OCI-LY1 (cell line): ENCODE results near the gene UACA.
"Not testable (repeated sequence)": the region's sequence is repeated elsewhere in the genome, so short reads cannot be mapped to it uniquely, and the experiment has no call there.

Source experiments
- H2AFZ ChIP-seq: fragments of 200-600 bp; sonication (generic), shearing (Covaris generic); 2 replicates; pipeline ENCODE4 v1.6.0; 2014; ENCODE audit warnings: antibody characterized with exemption, mild to moderate bottlenecking, low read length
- H3F3A ChIP-seq: fragments of 200-600 bp; sonication (generic), shearing (Covaris generic); 2 replicates; pipeline ENCODE4 v1.6.0; 2014; ENCODE audit warnings: mild to moderate bottlenecking, antibody characterized with exemption, low read length, moderate library complexity; ENCODE audit not compliant: insufficient read depth
- H3K27ac ChIP-seq: fragments of 200-600 bp; sonication (generic); 2 replicates; pipeline ENCODE4 v1.5.1; 2014; ENCODE audit warnings: low read length, mixed run types, mild to moderate bottlenecking, low read depth; ENCODE audit not compliant: poor library complexity, severe bottlenecking
- H3K27me3 ChIP-seq: fragments of 200-600 bp; sonication (generic); 2 replicates; pipeline ENCODE4 v1.6.0; 2014; ENCODE audit warnings: antibody characterized with exemption, mild to moderate bottlenecking, low read length, moderate library complexity; ENCODE audit not compliant: insufficient read depth
- H3K36me3 ChIP-seq: fragments of 200-600 bp; sonication (generic); 2 replicates; pipeline ENCODE4 v1.6.1; 2014; ENCODE audit warnings: mild to moderate bottlenecking, antibody characterized with exemption, low read length, moderate library complexity, mixed read lengths; ENCODE audit not compliant: insufficient read depth
- H3K4me1 ChIP-seq: fragments of 200-600 bp; sonication (generic); 2 replicates; pipeline ENCODE4 v1.5.1; 2014; ENCODE audit warnings: mild to moderate bottlenecking, low read length, moderate library complexity; ENCODE audit not compliant: insufficient read depth, severe bottlenecking
- H3K4me2 ChIP-seq: fragments of 200-600 bp; sonication (generic), shearing (Covaris generic); 2 replicates; pipeline ENCODE4 v1.6.1; 2014; ENCODE audit warnings: low read length
- H3K4me3 ChIP-seq: fragments of 200-600 bp; sonication (generic); 2 replicates; pipeline ENCODE4 v1.5.1; 2014; ENCODE audit warnings: low read length, low read depth, mild to moderate bottlenecking, mixed read lengths; ENCODE audit not compliant: poor library complexity, severe bottlenecking
- H3K79me2 ChIP-seq: fragments of 200-600 bp; shearing (Covaris generic); 2 replicates; pipeline ENCODE4 v1.6.1; 2016; ENCODE audit warnings: mixed run types, low read length, mixed read lengths; ENCODE audit not compliant: insufficient read depth
- H3K9ac ChIP-seq: fragments of 200-600 bp; sonication (generic), shearing (Covaris generic); 2 replicates; pipeline ENCODE4 v1.6.1; 2014; ENCODE audit warnings: mild to moderate bottlenecking, low read length, mixed read lengths
- H3K9me2 ChIP-seq: fragments of 200-600 bp; sonication (generic), shearing (Covaris generic); 2 replicates; pipeline ENCODE4 v1.6.1; 2014; ENCODE audit warnings: low read depth, mild to moderate bottlenecking, low read length, mixed read lengths
- H3K9me3 ChIP-seq: fragments of 200-600 bp; shearing (Covaris generic); 2 replicates; pipeline ENCODE4 v1.6.1; 2014; ENCODE audit warnings: low read length, mixed read lengths
- H4K20me1 ChIP-seq: fragments of 200-600 bp; sonication (generic), shearing (Covaris generic); 2 replicates; pipeline ENCODE4 v1.6.0; 2016; ENCODE audit warnings: mild to moderate bottlenecking, low read length; ENCODE audit not compliant: insufficient read depth
- EZH2 ChIP-seq: fragments of 200-600 bp; sonication (generic), shearing (Covaris generic); IDR thresholded peaks from 2 replicates; pipeline ENCODE4 v1.8.0; 2017; ENCODE audit warnings: borderline replicate concordance, mixed run types, mild to moderate bottlenecking, antibody characterized with exemption, low read length, moderate library complexity, mixed read lengths
- TF ChIP-seq, protein P1 (sequence below): fragments of 200-600 bp; sonication (generic), shearing (Covaris generic); IDR thresholded peaks from 2 replicates; pipeline ENCODE4 v1.5.1; 2017; ENCODE audit warnings: mild to moderate bottlenecking, antibody characterized with exemption, low read length, moderate library complexity, mixed read lengths

Gene UACA

DNA sequence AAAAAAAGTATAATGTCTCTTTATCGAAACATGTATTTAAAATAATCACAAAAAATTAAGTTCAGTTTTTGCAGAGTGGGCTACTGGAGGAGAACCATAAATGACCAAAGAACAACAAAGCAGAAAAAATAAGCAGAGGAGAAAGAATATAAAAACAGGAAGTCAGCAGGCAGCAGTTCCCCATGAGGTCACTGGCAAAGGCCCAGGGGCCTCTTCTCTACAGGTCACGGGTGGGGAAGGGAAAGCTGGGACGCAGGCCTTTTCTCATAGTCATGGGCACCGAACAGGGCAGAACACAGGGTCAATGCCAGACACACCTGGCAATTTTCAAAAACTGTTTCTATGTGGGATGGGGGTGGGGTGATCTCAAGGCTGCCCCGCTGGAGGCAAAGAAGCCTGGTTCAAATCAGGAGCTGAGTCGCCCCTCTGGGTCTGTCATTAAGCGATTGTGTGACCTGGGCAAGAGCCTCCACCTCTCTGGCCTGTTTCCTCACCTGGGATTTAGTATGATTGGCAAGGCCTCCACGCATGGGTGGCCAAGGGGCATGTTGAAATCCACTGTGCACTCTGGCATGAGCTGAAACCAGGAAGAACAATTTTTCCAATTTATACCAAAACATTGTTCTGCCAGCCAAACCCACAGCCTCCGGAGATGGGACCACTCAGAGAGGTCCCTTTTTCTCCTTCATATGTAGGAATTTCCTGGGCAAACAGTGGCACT is 43.8 kb upstream of the UACA start:
- H3K4me1 ChIP-seq = no peaks in the 10 kb centered on the region
- H3K9me3 ChIP-seq = no peaks in the 10 kb centered on the region
- H3K79me2 ChIP-seq = no peaks in the 10 kb centered on the region
- no peak overlapping the region for H3K4me2 ChIP-seq
- H3F3A ChIP-seq = no peaks in the 10 kb centered on the region
- no peaks in the 10 kb centered on the region for H3K36me3 ChIP-seq
- no peak overlapping the region for H3K27ac ChIP-seq
- H4K20me1 ChIP-seq = no peaks in the 10 kb centered on the region
- no peak overlapping the region for H3K9ac ChIP-seq
- no peak overlapping the region for H3K4me3 ChIP-seq
- no peak overlapping the region for H2AFZ ChIP-seq
- TF ChIP-seq EZH2 = no peak
- TF ChIP-seq, protein P1, sequence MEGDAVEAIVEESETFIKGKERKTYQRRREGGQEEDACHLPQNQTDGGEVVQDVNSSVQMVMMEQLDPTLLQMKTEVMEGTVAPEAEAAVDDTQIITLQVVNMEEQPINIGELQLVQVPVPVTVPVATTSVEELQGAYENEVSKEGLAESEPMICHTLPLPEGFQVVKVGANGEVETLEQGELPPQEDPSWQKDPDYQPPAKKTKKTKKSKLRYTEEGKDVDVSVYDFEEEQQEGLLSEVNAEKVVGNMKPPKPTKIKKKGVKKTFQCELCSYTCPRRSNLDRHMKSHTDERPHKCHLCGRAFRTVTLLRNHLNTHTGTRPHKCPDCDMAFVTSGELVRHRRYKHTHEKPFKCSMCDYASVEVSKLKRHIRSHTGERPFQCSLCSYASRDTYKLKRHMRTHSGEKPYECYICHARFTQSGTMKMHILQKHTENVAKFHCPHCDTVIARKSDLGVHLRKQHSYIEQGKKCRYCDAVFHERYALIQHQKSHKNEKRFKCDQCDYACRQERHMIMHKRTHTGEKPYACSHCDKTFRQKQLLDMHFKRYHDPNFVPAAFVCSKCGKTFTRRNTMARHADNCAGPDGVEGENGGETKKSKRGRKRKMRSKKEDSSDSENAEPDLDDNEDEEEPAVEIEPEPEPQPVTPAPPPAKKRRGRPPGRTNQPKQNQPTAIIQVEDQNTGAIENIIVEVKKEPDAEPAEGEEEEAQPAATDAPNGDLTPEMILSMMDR = no peak
- no peaks in the 10 kb centered on the region for H3K9me2 ChIP-seq
- H3K27me3 ChIP-seq = no peaks in the 10 kb centered on the region

DNA sequence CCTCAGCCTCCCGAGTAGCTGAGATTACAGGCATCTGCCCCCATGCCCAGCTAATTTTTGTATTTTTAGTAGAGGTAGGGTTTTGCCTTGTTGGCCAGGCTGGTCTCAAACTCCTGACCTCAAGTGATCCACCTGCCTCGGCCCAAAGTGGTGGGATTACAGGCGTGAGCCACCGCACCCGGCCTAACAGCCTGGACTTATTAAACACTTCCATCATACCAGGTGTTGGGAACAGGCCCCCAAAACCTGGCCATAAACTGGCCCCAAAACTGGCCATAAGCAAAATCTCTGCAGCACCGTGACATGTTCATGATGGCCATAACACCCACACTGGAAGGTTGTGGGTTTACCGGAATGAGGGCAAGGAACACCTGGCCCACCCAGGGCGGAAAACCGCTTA is 41.0 kb upstream of the UACA start:
- not testable (repeated sequence) for H3K4me2 ChIP-seq, H3K27ac ChIP-seq, H3K9ac ChIP-seq, H3K4me1 ChIP-seq, H3K9me3 ChIP-seq, H3F3A ChIP-seq, H3K4me3 ChIP-seq, H2AFZ ChIP-seq, H3K27me3 ChIP-seq, H4K20me1 ChIP-seq, H3K9me2 ChIP-seq, H3K79me2 ChIP-seq, H3K36me3 ChIP-seq

DNA sequence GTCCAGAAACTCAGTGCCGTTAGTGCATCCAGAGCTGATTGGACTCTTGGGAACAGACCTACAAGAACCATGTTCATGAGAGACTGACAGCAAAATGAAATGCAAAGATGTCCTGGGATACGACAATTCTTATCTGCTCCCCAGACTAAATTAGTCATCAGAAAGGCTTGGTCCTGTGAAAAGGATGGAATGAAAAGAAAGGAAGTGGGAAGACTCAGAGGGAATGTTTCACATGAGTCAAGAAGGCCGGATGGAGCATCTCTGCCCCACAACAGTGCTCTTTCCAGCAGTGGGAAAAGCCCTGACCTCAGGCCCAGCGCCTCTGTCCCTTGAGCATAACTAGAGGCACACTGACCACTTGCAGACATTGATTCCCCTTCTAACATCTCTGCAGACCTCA is 39.3 kb upstream of the UACA start:
- TF ChIP-seq, protein P1 = no peak
- TF ChIP-seq EZH2 = no peak
- no peak overlapping the region for H2AFZ ChIP-seq
- H3K4me3 ChIP-seq = no peak overlapping the region

DNA sequence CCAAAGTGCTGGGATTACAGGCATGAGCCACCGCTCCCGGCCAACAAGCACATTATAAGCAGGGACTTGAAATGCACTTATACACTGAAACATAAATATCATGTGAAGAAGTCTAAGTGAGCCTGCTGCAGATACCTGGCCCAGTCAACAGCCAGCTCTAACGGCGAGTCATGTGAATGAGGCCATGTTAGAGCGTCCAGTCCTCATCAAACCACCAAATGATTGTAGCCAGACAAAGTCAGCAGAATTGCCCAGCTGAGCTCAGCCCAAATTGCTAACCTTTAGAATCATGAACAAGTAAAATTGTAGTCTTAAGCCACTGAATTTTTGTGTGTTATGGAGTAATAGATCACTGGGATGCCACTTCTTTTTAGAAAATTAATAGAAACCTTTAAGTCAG is 37.8 kb upstream of the UACA start:
- Histone ChIP-seq H3K4me3 (no peak overlapping the region), H3K9me2 (no peaks in the 10 kb centered on the region), H3K27ac (no peak overlapping the region), H3K36me3 (no peaks in the 10 kb centered on the region), H4K20me1 (no peaks in the 10 kb centered on the region), H3K4me1 (no peaks in the 10 kb centered on the region), H3K4me2 (no peak overlapping the region), H3K79me2 (no peaks in the 10 kb centered on the region), H3F3A (no peaks in the 10 kb centered on the region), H3K9ac (no peak overlapping the region), H3K9me3 (no peaks in the 10 kb centered on the region), H2AFZ (no peak overlapping the region), H3K27me3 (no peaks in the 10 kb centered on the region)
- TF ChIP-seq, protein P1 = no peak
- no peak for TF ChIP-seq EZH2

More for the DNA sequence above, 39.3 kb upstream of the UACA start:
- no peaks in the 10 kb centered on the region for H4K20me1 ChIP-seq
- H3K27me3 ChIP-seq = no peaks in the 10 kb centered on the region
- no peaks in the 10 kb centered on the region for H3K9me3 ChIP-seq
- no peak overlapping the region for H3K4me2 ChIP-seq
- H3K36me3 ChIP-seq = no peaks in the 10 kb centered on the region
- H3F3A ChIP-seq = no peaks in the 10 kb centered on the region
- H3K9me2 ChIP-seq = no peaks in the 10 kb centered on the region
- H3K9ac ChIP-seq = no peak overlapping the region
- no peak overlapping the region for H3K27ac ChIP-seq
- no peaks in the 10 kb centered on the region for H3K4me1 ChIP-seq
- no peaks in the 10 kb centered on the region for H3K79me2 ChIP-seq
